ENCODE measurements around the gene HECTD3.

HECTD3 gene

DNA sequence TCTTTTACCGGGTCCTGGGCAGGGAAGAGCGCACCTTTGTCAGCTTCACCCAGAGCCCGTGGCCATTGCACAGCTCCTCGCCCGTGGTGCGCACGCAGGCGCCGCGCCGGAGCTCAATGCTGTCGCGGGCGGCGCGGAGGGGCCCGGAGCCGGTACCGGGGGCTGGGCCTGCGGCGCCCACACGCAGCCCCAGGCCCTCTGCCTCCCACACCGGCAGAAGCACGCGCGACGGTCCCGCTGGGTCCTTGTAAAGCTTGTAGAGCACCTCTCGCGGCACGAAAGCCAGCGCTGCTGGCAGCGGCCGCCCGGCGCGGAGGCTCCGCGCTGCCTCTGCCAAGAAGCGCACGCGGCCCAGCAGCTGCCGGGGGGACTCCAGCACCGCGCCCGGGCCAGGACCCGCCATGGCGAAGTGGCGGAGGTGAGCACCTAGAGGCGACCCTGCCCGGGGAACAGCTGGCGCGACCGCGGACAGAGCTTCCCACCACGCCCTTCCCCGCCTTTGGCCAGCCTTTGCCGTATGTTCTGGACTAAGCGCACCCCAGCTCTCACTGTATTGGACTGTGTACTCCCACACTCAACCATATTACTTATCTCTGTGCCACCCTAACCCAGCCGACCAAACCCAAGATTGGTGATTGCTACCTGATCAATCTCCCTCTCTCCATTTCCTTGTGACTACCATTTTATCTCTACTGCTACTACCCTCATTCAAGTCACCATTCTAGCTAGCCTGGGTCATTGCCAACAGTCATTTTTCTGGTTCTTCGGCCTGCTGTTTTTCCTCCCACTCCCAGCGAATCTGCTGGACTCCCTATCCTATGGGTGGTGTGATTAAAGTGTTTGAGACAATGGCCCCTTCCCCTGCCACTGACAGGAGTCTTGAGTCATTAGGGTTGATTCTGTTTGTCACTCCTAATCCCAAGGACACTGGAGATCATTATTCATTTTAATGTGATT is at the start of gene HECTD3:
Gene HECTD3, minus strand, starts transcription at position 470 of the 957 bp plus-strand sequence. Its CDS starts 67 bp downstream, at position 403.
- DNase-seq: peak; percentile 83

GRCh38 chr1:45059829-45060228 is 48.7 kb upstream of the HECTD3 start:
- no peak for DNase-seq

DNA sequence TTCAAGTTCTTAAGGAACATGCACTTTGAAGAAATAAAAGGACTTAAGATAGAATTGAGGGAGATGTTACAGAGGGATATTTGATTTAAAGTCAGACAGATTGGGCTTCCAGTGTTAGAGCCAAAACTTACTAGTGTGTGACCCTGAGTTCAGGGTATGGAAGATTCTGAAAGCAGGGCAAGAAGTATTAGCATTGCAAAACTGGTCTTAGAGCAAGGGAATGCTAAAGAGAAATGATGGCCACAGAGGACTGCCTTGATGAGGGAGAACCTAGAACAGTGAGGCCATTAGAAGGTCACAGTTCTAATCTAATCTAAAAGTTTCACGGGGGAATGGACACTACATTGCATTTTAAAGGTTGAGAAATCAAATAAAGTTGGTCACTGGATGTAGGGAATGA is 46.4 kb upstream of the HECTD3 start:
- no peak for DNase-seq

GRCh38 chr1:45051005-45051772 is 40.1 kb upstream of the HECTD3 start:
- DNase-seq: no peak

- DNase-seq: no peak
Measured at GRCh38 chr1:45047032-45047431, 35.9 kb upstream of the HECTD3 start.

DNA sequence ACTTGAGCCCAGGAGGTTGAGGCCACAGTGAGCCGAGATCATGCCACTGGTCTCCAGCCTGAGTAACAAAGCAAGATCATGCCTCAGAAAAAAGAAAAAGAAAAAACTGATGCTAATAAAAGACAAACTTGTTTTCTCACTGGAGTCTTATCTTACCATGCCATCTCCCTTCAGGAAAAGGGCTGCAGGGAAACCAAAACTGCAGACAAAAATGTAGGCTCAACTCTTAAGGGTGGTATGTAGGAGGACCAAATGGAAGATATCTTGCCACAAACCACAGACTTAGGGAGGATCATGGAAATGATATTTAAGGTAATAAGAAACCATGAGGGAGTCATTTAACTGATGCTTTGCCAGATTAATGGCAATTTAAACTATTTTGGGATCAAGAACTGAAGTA is 33.8 kb upstream of the HECTD3 start:
- no peak for DNase-seq

GRCh38 chr1:45043094-45043493 is 32.0 kb upstream of the HECTD3 start:
- DNase-seq: no peak

DNA sequence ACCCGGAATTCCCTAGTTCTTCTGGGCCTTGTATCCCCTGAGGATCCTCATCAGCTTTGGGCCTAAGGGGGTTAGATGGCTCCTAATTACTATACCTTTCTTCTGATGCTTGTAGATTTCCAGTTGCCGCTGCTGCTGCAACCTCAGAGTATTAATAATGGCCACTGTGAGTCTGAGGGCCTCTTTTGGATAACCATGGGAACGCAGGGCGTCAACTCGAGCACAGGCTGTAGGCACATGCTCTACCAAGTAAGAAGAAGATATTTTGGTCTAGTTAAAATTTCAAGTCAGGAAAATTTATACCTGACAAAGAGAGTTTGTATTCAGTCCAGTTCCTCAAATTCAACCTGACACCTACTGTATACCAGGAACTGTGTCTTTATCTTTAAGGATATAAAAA is 29.2 kb upstream of the HECTD3 start:
- DNase-seq: no peak

GRCh38 chr1:45038661-45039364 is 27.7 kb upstream of the HECTD3 start:
- no peak for DNase-seq

DNA sequence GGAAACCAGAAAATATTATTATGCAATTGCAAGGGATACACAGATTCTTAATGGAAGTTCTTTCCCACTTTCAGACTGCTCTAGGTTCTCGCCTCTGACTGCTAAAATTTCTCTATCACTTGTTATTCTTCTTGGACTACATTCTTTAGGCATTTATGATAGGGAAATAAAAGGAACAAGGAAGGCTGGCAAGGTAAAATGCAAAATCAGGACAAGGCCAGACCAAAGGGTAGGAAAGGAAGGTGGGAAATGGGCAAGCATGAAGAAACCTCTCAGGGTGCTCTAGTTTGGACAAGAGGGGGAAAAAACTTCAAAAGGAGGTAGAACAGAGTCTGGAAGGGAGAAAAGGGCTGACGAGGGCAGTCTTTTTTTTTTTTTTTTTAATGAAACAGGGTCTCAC is 27.1 kb upstream of the HECTD3 start:
- no peak for DNase-seq

- DNase-seq: no peak
Measured at GRCh38 chr1:45037456-45037855, 26.3 kb upstream of the HECTD3 start.

DNA sequence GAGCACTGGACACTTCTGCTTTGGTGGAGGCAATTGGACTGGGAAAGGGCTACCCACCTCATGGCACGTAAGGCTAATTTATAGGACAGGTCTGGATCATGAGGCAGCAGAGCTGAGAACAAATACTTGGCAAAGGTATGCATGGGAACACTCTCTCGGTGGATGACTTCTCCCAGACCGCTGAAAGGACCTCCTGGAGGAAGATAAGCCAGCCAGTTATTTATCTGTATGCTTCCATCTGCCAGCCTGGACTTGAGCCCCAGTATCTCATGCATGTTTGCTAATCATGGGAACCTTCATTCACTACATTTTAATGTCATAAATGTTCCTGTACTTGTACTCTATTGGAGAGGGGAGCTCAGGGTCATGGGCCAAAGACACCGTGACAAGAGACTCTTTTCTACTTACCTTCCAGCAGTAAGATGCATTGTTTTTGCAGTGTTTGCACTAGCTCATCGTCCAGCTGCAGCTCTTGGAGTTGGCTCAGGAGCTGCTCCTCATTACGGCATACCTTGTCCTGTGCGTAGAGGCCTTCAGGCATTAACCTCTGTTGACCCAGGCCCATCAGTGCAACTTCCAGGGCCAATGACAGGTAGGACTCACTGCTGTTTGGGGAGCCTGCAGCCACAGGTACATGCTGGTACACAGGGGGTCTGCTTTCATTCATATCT is 24.6 kb upstream of the HECTD3 start:
- peak; percentile 23 for DNase-seq

GRCh38 chr1:45033356-45033755 is 22.2 kb upstream of the HECTD3 start:
- DNase-seq: peak; percentile 18

GRCh38 chr1:45032837-45033236 is 21.7 kb upstream of the HECTD3 start:
- DNase-seq: peak; percentile 18

DNA sequence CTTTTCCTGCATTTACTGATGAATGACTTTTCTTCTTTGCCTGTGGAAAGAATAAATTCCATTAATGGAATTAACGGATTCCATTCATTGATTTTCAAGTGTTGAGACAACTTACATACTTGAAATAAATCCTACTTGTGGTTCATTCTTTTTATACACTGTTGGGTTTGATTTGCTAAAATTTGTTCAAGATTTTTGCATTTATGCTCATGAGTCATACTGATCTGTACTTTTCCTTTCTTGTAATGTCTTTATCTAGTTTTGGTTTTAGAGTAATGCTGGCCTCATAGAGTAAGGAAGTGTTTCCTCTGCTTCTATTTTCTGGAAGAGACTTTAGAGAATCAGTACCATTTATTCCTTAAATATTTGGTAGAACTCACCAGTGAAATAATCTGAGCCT is 15.3 kb upstream of the HECTD3 start:
- DNase-seq: no peak

DNA sequence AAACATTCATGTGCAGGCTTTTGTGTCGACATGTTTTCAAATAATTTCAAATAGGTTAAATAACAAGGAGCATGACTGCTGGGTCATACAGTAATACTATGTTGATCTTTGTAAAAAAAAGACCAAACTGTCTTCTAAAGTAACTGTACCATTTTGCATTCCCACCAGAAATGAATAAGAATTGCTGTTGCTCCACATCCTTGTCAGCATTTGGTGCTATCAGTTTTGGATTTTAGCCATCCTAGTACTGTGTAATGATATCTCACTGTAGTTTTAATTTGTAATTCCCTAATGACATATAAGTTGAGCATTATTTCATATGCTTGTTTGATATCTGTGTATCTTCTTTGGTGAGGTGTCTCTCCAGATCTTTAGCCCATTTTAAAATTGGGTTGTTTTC is 12.5 kb upstream of the HECTD3 start:
- DNase-seq: no peak

DNA sequence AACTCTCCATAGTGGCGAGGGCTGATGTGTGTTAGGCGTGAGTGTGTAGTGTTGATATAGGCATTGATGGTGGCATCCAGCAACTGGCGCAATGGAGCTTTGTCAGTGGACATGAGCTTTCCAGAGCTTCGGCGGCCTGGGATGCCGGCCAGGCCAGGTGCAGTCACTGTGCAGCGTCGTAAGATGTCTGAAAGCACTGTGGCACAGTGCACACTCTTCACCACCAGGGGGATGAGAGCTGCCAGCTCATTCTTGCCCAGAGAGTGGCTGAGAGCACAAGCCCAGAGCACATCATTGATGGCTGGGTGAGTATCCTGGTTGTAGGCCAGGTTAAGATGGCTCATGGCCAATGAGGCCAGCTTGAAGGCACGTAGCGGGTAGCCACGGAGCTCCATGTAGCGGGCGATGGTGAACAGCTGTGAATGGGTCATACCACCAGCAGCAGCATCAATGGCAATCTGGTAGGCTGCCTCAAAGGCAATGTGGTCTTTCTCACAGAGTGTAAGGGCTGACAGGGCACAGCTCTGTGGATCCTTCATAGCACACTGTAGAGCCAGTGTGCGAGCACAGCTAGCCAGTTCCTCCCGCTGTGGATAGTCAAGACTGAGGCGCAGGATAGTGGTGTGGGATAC is 7.6 kb upstream of the HECTD3 start:
- peak; percentile 4 for DNase-seq

- no peak for DNase-seq
Measured at GRCh38 chr1:45016767-45017166, 5.6 kb upstream of the HECTD3 start.

GRCh38 chr1:45016090-45016697 is 5.1 kb upstream of the HECTD3 start:
- no peak for DNase-seq

DNA sequence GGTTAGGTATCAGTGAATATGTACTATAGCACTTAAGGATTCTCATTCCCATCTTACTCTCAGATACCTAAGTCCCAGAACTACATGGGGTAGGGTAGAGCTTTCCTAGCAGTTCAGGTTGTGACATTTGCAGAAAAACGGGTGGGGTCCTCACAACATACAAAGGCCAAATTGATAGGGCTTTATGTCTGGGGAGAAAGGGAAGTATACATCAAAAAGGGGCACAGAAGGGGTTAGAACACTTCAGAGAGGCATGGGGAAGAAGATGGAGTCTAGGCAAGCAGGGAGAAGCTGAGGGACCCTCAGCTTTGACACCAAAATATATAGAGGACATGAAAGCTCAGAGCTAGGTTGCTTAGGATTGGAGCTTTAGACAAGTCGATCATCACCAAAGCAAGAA is 4.6 kb upstream of the HECTD3 start:
- DNase-seq: no peak

DNA sequence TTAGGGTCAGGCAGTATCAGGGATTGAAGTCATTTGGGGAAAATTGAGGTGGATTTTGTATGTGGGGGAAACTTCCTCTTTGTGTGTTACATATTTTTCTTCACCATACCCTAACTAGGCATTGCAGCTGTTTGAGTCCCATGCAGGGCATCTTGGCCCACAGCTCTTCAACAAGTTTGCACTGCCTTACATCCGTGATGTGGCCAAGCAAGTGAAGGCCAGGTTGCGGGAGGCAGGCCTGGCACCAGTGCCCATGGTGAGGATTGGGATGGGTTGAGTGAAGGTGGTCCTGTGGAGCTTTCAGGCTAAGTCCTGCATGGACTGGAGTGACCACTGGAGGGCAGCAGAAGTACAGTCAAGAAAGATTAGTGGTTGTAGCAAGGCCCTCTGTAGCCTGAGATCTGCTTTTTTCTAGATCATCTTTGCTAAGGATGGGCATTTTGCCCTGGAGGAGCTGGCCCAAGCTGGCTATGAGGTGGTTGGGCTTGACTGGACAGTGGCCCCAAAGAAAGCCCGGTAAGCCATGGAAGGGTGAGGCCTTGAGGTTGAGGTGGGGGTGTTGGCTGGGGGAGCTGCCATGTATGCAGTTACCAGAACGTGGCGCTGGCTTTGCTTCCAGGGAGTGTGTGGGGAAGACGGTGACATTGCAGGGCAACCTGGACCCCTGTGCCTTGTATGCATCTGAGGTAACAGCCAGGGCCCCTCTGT is 3.4 kb upstream of the HECTD3 start:
- peak; percentile 80 for DNase-seq
